Gastroesophageal sphincter (tissue), 4 donors: Measurements from ENCODE around the gene FAM118A. TPM values are rescaled to one million over a fixed set of nuclear protein-coding genes. Genes with fewer than 3 reads are reported as not detected.

Experiments
- ATAC-seq: fragments of 150-250 bp; one replicate; pipeline ENCODE4 v1.9.1; 2016; ENCODE audit warnings: mild to moderate bottlenecking, moderate library complexity
- H3K27ac ChIP-seq, 4 donors: fragments of 200-600 bp; sonication (generic) in 3 of 4; 1 replicate in 3 of 4; 2 replicates in 1 of 4; pipeline ENCODE4 v1.5.1; 2016 to 2019
- H3K27me3 ChIP-seq: fragments of 200-600 bp; sonication (generic); one replicate; pipeline ENCODE4 v1.5.1; 2019
- H3K36me3 ChIP-seq, 2 donors: fragments of 200-600 bp; sonication (generic); one replicate each; pipeline ENCODE4 v1.5.1; 2019; ENCODE audit warnings: control low read depth in 1 of 2
- H3K4me1 ChIP-seq, 3 donors: fragments of 200-600 bp; sonication (generic); 1 replicate in 2 of 3; 2 replicates in 1 of 3; pipeline ENCODE4 v1.5.1; 2016 to 2019; ENCODE audit warnings: control low read depth in 2 of 3
- H3K4me3 ChIP-seq, 2 donors: fragments of 200-600 bp; sonication (generic); one replicate each; pipeline ENCODE4 v1.5.1; 2019; ENCODE audit warnings: mild to moderate bottlenecking in 1 of 2, moderate library complexity in 1 of 2
- H3K9me3 ChIP-seq, 3 donors: fragments of 200-600 bp; sonication (generic); one replicate each; pipeline ENCODE4 v1.5.1; 2017 to 2019; ENCODE audit warnings: control low read depth in 2 of 3
- EP300 ChIP-seq: sonication (generic); formaldehyde crosslinking; IDR thresholded peaks from one replicate; pipeline ENCODE4 v1.6.1; 2017; ENCODE audit warnings: antibody characterized with exemption, mild to moderate bottlenecking
- POLR2A ChIP-seq, 2 donors: fragments of 450-650 bp; IDR thresholded peaks; one replicate each; pipeline ENCODE4 v1.6.1; 2017; ENCODE audit warnings: antibody characterized with exemption in 2 of 2, mild to moderate bottlenecking in 2 of 2, moderate library complexity in 1 of 2
- POLR2AphosphoS5 ChIP-seq: sonication (generic); formaldehyde crosslinking; IDR thresholded peaks from one replicate; pipeline ENCODE4 v1.6.1; 2017; ENCODE audit warnings: antibody characterized with exemption
- WGBS, 2 donors: methylation state at CpG; one replicate each; pipeline ENCODE4 v1.1.5; 2018; ENCODE audit warnings: low coverage in 1 of 2; 5-methylcytosine and 5-hydroxymethylcytosine counted together
- total RNA-seq, 4 donors: library from RNA; depleted of rRNA; stranded (reverse); fragments of >200 nt; gene quantifications; one replicate each; pipeline ENCODE4 v1.1.0, GENCODE V29; 2016
- TF ChIP-seq, protein P1 (sequence below), 4 experiments: fragments of 200-600 bp in 2 of 4; fragments of 450-650 bp in 2 of 4; sonication (generic) in 1 of 4; IDR thresholded peaks; one replicate each; pipeline ENCODE4 v1.5.1; 2017 to 2019; ENCODE audit warnings: antibody characterized with exemption in 4 of 4, mild to moderate bottlenecking in 2 of 4, moderate library complexity in 2 of 4

FAM118A gene
- total RNA-seq, 4 donors from 2014 or later: 17.4 to 82.9 (median 29.6) TPM

DNA sequence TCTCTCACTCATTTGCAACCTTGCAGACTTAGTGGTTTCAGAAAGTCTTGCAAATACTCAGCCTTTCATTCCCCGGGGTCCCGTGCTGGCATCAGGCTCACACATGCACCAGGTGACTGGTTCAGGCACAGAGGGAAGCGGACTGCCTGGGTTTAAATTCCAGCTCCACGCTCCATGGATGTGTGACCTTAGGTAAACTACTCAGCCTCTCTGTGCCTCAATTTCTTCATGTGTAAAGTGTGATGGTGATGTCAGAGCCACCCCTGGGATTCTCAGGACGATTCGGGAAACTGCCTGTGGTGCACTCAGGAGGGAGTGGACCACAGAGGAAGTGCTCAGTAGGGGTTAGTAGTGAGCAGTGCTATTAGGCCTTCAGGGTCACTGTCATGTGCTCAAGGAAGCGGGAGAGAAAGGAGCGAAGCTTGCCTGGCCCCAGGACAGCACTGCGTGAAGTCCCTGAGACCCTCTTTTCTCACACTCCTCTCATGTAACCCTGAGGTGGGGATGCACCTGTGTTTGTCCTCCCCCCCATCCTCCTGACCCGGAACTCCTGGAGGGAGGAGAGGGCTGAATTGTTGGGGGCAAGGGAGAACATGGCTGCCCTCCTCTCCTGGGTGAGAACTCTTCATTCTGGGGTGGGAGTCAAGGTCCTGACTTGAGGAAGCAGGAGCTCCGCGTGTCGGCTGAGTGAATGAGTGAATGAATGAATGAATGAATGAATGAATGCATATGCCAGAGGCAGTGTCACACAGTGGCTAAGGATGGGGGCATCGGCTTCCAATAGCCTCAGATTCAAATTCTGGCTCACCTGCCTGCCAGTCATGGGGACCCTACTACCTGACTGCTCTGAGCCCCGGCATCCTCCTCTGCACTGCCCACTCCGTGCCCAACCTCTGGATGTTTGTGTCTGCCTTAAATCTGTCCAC, 39.4 kb upstream of the FAM118A start:
- H3K27me3 ChIP-seq: no peaks in the 10 kb centered on the region
- H3K27ac ChIP-seq: no peak overlapping the region
- peaks cover 0 to 52% (median 18%) of the 10 kb centered on the region in 3 donors for H3K4me1 ChIP-seq
- WGBS, 2 donors: 71 to 86% methylated on average over 4 to 7 of the region's 16 CpGs
- TF ChIP-seq, protein P1, sequence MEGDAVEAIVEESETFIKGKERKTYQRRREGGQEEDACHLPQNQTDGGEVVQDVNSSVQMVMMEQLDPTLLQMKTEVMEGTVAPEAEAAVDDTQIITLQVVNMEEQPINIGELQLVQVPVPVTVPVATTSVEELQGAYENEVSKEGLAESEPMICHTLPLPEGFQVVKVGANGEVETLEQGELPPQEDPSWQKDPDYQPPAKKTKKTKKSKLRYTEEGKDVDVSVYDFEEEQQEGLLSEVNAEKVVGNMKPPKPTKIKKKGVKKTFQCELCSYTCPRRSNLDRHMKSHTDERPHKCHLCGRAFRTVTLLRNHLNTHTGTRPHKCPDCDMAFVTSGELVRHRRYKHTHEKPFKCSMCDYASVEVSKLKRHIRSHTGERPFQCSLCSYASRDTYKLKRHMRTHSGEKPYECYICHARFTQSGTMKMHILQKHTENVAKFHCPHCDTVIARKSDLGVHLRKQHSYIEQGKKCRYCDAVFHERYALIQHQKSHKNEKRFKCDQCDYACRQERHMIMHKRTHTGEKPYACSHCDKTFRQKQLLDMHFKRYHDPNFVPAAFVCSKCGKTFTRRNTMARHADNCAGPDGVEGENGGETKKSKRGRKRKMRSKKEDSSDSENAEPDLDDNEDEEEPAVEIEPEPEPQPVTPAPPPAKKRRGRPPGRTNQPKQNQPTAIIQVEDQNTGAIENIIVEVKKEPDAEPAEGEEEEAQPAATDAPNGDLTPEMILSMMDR (IDR thresholded peaks at IDR 0.05): no peak
- TF ChIP-seq POLR2AphosphoS5 (no peak), POLR2A (IDR thresholded peaks at IDR 0.05) (no peak), EP300 (no peak)
- no peak overlapping the region for H3K4me3 ChIP-seq
- no peaks in the 10 kb centered on the region for H3K9me3 ChIP-seq
- H3K36me3 ChIP-seq: no peaks in the 10 kb centered on the region
- ATAC-seq: no peak

DNA sequence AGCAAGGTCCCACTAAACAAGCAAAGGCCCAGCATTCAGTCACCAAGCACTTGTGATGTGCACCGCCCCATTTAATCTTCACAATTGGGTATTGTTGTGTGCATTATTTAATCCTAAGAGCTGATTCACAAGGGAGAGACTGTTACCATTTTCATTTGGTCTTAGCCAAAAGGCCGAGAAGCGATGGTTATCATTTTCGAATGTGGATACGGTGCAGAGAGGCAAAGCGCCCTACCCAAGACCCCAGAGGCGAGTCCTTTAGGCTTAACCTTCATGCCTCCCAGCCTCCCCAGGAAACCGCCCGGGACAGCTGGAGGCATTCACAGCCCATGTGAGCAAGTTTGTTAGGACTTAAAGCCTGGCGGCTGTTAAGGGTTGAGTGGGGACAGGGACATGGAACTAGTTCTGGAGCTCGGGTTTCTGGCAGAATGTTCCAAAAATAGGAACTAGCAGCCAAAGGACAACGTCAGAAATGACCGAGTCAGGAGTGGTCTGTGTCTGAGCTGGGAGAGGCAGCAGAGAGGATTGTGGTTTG, 38.0 kb upstream of the FAM118A start:
- Histone ChIP-seq H3K4me1 (peaks cover 0 to 52% (median 18%) of the 10 kb centered on the region in 3 donors), H3K36me3 (no peaks in the 10 kb centered on the region), H3K27me3 (no peaks in the 10 kb centered on the region), H3K4me3 (no peak overlapping the region), H3K27ac (peak overlapping the region in 3 of 4 donors; percentile 39 to 78 (median 74)), H3K9me3 (no peaks in the 10 kb centered on the region)
- 29 to 100% methylated on average over 1 to 13 of the region's 13 CpGs for WGBS, 2 donors
- peak; percentile 75 for ATAC-seq
- TF ChIP-seq, protein P1 (IDR thresholded peaks at IDR 0.05): no peak
- peak; percentile 42 for TF ChIP-seq POLR2AphosphoS5
- no peak for TF ChIP-seq EP300
- TF ChIP-seq POLR2A (IDR thresholded peaks at IDR 0.05): no peak

DNA sequence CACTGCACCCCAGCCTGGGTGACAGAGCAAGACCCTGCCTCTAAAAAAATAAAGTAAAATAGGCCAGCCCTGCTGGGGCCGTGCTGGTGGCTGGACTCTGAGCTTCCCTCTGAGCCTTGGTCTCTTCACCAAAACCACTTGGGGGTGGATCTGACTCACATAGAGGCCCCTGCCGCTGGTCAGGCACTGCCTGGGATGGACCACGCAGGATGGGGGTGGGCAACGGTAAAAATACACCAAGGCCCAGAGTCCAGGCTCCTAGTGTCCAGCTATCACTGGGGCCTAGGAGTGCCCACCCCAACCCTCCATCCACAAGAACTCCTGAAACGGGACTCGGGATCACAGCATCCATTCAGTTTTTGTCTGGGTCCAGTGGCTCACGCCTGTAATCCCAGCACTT, 37.2 kb upstream of the FAM118A start:
- Histone ChIP-seq H3K27ac (peak overlapping the region in 3 of 4 donors; percentile 39 to 78 (median 74)), H3K4me1 (peaks cover 0 to 52% (median 18%) of the 10 kb centered on the region in 3 donors), H3K27me3 (no peaks in the 10 kb centered on the region), H3K9me3 (no peaks in the 10 kb centered on the region), H3K4me3 (no peak overlapping the region), H3K36me3 (no peaks in the 10 kb centered on the region)
- WGBS, 2 donors: no CpG with 5 or more reads among the region's 7 CpGs
- TF ChIP-seq POLR2A (IDR thresholded peaks at IDR 0.05): no peak
- no peak for TF ChIP-seq POLR2AphosphoS5
- no peak for TF ChIP-seq EP300
- TF ChIP-seq, protein P1 (IDR thresholded peaks at IDR 0.05): no peak
- no peak for ATAC-seq

DNA sequence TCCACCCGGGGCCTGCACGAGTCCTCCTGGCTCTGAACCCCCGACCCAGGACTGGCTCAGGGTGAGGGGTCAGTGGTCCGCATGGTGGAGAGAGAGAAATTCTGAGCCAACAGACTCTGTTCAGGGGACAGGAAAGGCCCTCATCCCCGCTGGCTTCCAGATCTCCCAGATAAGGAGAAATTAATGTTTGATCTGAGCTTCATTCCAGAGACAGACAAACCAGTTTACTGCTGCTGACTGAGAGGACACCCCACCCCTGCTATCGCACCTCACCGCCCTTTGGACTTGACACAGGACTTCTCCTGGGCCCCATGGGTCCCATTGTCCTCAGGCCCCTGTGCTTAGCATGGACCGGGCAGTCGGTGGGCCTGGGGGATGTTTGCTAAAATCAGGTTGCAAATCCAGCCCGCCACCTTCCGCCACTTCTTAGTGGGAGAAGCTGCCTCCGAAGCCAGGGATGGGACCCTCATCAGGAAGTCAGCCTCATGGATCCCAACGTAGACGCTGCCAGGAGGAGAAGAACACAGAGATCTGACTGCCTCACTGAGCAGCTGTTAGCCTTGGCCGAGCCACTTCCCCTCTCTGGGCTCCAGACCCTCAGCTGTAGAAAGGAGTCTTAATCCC, 36.2 kb upstream of the FAM118A start:
- Histone ChIP-seq H3K4me3 (no peak overlapping the region), H3K27ac (peak overlapping the region in 2 of 4 donors; percentile 37 to 74), H3K36me3 (no peaks in the 10 kb centered on the region), H3K27me3 (no peaks in the 10 kb centered on the region), H3K4me1 (peaks cover 0 to 44% (median 18%) of the 10 kb centered on the region in 3 donors), H3K9me3 (no peaks in the 10 kb centered on the region)
- TF ChIP-seq POLR2A (IDR thresholded peaks at IDR 0.05) (no peak), POLR2AphosphoS5 (no peak), EP300 (no peak)
- TF ChIP-seq, protein P1 (IDR thresholded peaks at IDR 0.05): no peak
- ATAC-seq: no peak
- WGBS, 2 donors: 100% methylated on average over 5 of the region's 15 CpGs; no CpG with 5 or more reads in 1 of the 2 donors
